ENCODE data around the gene PRSS16.
"Not testable (repeated sequence)": the region's sequence is repeated elsewhere in the genome, so short reads cannot be mapped to it uniquely, and the experiment has no call there.

Gene PRSS16

GRCh38 chr6:27247133-27247836 is at the start of gene PRSS16:
TSS of gene PRSS16 (plus strand) at chr6:27247701. CDS start at chr6:27247738, 37 bp downstream.
- no peak for DNase-seq

GRCh38 chr6:27205375-27206278 is 41.9 kb upstream of the PRSS16 start:
- no peak for DNase-seq

- DNase-seq, result no peak
Measured at GRCh38 chr6:27206806-27207205, 40.7 kb upstream of the PRSS16 start.

GRCh38 chr6:27208042-27208441 is 39.5 kb upstream of the PRSS16 start:
- DNase-seq, result no peak

- DNase-seq, result no peak
Measured at GRCh38 chr6:27209196-27209595, 38.3 kb upstream of the PRSS16 start.

GRCh38 chr6:27209659-27210269 is 37.7 kb upstream of the PRSS16 start:
- no peak for DNase-seq

- not testable (repeated sequence) for DNase-seq
Measured at GRCh38 chr6:27213091-27213517, 34.4 kb upstream of the PRSS16 start.

GRCh38 chr6:27213544-27214125 is 33.9 kb upstream of the PRSS16 start:
- no peak for DNase-seq

- DNase-seq, result no peak
Measured at GRCh38 chr6:27214126-27214601, 33.3 kb upstream of the PRSS16 start.

GRCh38 chr6:27216874-27217273 is 30.6 kb upstream of the PRSS16 start:
- no peak for DNase-seq

GRCh38 chr6:27222971-27223370 is 24.5 kb upstream of the PRSS16 start:
- DNase-seq, result not testable (repeated sequence)

GRCh38 chr6:27224729-27225128 is 22.8 kb upstream of the PRSS16 start:
- DNase-seq, result no peak

- no peak for DNase-seq
Measured at GRCh38 chr6:27228963-27229477, 18.5 kb upstream of the PRSS16 start.

- no peak for DNase-seq
Measured at GRCh38 chr6:27230758-27231111, 16.8 kb upstream of the PRSS16 start.

GRCh38 chr6:27234576-27234975 is 12.9 kb upstream of the PRSS16 start:
- DNase-seq, result no peak

GRCh38 chr6:27237089-27237803 is 10.3 kb upstream of the PRSS16 start:
- DNase-seq, result peak; percentile 39

- DNase-seq, result no peak
Measured at GRCh38 chr6:27238010-27238983, 9.2 kb upstream of the PRSS16 start.

GRCh38 chr6:27239258-27239657 is 8.2 kb upstream of the PRSS16 start:
- DNase-seq, result no peak

GRCh38 chr6:27241443-27241842 is 6.1 kb upstream of the PRSS16 start:
- DNase-seq, result no peak

- DNase-seq, result no peak
Measured at GRCh38 chr6:27242589-27243265, 4.8 kb upstream of the PRSS16 start.
